ENCODE data around the gene SRGAP1. TPM values are rescaled to one million over a fixed set of nuclear protein-coding genes. Genes with fewer than 3 reads are reported as not detected.

The SRGAP1 gene
- total RNA-seq, 1 donor = 18.1 TPM

DNA sequence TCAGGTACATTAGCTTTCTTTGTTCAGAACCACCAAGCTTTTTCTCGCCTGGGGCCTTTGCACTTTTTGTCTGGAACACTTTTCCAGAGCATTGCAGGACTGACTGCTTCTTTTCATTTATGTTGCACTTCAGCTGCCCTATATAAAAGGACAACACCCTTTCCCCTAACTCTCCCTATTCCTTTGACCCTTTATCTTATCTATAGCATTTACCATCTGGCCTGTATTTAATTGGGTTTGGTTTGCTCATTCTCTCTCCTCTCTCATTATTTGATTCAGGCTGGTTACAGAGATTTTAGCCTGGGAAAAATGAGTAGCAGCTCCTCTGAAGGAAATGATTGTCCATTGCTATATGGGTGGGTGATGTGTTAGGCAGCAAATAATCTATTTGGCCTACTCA is 212.2 kb downstream of the SRGAP1 start:
- TF ChIP-seq, protein P1, sequence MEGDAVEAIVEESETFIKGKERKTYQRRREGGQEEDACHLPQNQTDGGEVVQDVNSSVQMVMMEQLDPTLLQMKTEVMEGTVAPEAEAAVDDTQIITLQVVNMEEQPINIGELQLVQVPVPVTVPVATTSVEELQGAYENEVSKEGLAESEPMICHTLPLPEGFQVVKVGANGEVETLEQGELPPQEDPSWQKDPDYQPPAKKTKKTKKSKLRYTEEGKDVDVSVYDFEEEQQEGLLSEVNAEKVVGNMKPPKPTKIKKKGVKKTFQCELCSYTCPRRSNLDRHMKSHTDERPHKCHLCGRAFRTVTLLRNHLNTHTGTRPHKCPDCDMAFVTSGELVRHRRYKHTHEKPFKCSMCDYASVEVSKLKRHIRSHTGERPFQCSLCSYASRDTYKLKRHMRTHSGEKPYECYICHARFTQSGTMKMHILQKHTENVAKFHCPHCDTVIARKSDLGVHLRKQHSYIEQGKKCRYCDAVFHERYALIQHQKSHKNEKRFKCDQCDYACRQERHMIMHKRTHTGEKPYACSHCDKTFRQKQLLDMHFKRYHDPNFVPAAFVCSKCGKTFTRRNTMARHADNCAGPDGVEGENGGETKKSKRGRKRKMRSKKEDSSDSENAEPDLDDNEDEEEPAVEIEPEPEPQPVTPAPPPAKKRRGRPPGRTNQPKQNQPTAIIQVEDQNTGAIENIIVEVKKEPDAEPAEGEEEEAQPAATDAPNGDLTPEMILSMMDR (IDR thresholded peaks at IDR 0.05; ENCODE audit: insufficient read depth, low read depth, low read length) = no peak
- no peak overlapping the region for H3K4me3 ChIP-seq (ENCODE audit: low read depth, low read length)
- DNase-seq (ENCODE audit: low read depth) = no peak

DNA sequence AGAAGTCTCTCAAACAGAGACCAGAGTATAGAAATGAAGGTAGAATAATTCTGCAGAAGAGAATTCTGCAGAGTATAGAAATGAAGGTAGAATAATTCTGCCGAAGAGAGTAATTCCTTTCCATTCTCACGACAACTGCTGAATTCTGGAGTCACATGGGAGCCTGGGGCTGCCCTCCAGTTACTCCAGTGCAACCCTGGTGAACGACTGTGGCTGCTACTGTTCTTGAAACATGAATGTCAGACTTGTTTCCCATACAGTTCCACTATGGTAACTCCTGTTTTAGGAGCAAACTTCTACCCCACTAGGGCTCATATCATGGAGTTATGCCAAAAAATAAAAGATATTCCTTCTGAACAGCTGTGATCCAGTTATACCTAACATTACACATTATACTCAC is 213.2 kb downstream of the SRGAP1 start:
- H3K4me3 ChIP-seq (ENCODE audit: low read depth, low read length) = no peak overlapping the region
- DNase-seq (ENCODE audit: low read depth) = no peak
- TF ChIP-seq, protein P1 (IDR thresholded peaks at IDR 0.05; ENCODE audit: insufficient read depth, low read depth, low read length) = no peak

GRCh38 chr12:64058541-64059265 is 214.2 kb downstream of the SRGAP1 start:
- TF ChIP-seq, protein P1 (IDR thresholded peaks at IDR 0.05; ENCODE audit: insufficient read depth, low read depth, low read length) = no peak
- no peak for DNase-seq (ENCODE audit: low read depth)

DNA sequence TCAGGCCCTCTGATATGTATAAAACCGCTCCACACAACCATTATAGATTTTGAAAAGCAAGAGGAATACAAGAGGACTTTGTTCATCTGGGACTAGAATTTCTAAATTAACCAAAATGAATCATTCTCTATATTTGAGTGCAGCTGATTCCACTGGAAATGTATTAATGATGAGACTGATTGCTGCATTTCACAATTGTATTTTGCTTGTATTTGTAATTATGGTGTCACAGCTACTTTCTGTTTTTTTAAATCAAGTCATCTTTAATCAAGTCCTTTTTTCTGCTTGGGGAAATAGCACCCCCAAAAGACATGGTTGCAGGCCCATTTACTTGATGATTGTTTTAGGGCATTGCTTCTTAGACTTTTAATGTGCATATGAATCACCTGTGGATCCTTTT is 215.2 kb downstream of the SRGAP1 start:
- TF ChIP-seq, protein P1 (IDR thresholded peaks at IDR 0.05; ENCODE audit: insufficient read depth, low read depth, low read length) = no peak
- no peak overlapping the region for H3K4me3 ChIP-seq (ENCODE audit: low read depth, low read length)
- DNase-seq (ENCODE audit: low read depth) = no peak

More at GRCh38 chr12:64058541-64059265, 214.2 kb downstream of the SRGAP1 start:
- H3K4me3 ChIP-seq (ENCODE audit: low read depth, low read length) = no peak overlapping the region

- H3K4me3 ChIP-seq (ENCODE audit: low read depth, low read length) = no peak overlapping the region
- DNase-seq (ENCODE audit: low read depth) = no peak
- TF ChIP-seq, protein P1 (IDR thresholded peaks at IDR 0.05; ENCODE audit: insufficient read depth, low read depth, low read length) = no peak
These were observed 217.4 kb downstream of the SRGAP1 start for GRCh38 chr12:64061868-64062375.

DNA sequence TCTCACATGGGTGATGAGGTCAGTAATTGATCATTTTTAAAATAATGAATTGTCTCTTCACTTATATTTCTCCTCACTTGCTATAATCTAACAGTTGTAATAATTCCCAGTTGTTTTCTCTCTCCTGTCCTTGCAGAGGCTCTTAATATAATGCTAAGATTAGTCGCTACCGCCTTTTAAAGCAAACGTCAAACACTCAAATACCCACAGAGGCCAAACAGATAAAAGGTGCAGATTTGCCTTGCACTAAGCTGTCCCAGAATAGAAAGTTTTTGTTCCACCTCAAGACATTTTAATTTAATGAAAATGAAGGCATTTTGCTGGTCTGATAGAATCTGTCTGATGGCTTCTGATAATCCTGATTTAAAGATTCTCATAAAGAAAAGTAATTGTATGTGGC is 218.6 kb downstream of the SRGAP1 start:
- TF ChIP-seq, protein P1 (IDR thresholded peaks at IDR 0.05; ENCODE audit: insufficient read depth, low read depth, low read length) = no peak

More for the DNA sequence above, 218.6 kb downstream of the SRGAP1 start:
- DNase-seq (ENCODE audit: low read depth) = no peak
- H3K4me3 ChIP-seq (ENCODE audit: low read depth, low read length) = no peak overlapping the region

All from fibroblast of villous mesenchyme (primary cell).